Measurements from ENCODE around the gene DIPK1C. TPM values are rescaled to one million over a fixed set of nuclear protein-coding genes. Genes with fewer than 3 reads are reported as not detected.

The DIPK1C gene
- total RNA-seq, 1 experiment from 2014 or later, result not detected

GRCh38 chr18:74456017-74456348 is 1.1 kb downstream of the DIPK1C start:
- in situ Hi-C loops (cut with HindIII; ENCODE audit: low sequenced_read_pairs), result no loop called here
- no peak for DNase-seq (ENCODE audit: low spot score)

- no peak for DNase-seq (ENCODE audit: low spot score)
- in situ Hi-C loops (cut with HindIII; ENCODE audit: low sequenced_read_pairs), result no loop called here
Measured at GRCh38 chr18:74455386-74455785, 1.7 kb downstream of the DIPK1C start.

- peak; percentile 34 for DNase-seq (ENCODE audit: low spot score)
Measured at GRCh38 chr18:74454279-74454751, 2.8 kb downstream of the DIPK1C start.

GRCh38 chr18:74453642-74454198 is 3.4 kb downstream of the DIPK1C start:
- in situ Hi-C loops (cut with HindIII; ENCODE audit: low sequenced_read_pairs), result no loop called here
- no peak for DNase-seq (ENCODE audit: low spot score)

More at GRCh38 chr18:74454279-74454751, 2.8 kb downstream of the DIPK1C start:
- in situ Hi-C loops (cut with HindIII; ENCODE audit: low sequenced_read_pairs), result no loop called here

- DNase-seq (ENCODE audit: low spot score), result no peak
- in situ Hi-C loops (cut with HindIII; ENCODE audit: low sequenced_read_pairs), result no loop called here
Measured at GRCh38 chr18:74453016-74453566, 4.0 kb downstream of the DIPK1C start.

- in situ Hi-C loops (cut with HindIII; ENCODE audit: low sequenced_read_pairs), result no loop called here
- no peak for DNase-seq (ENCODE audit: low spot score)
Measured at GRCh38 chr18:74451148-74451547, 6.0 kb downstream of the DIPK1C start.

GRCh38 chr18:74450626-74451025 is 6.5 kb downstream of the DIPK1C start:
- in situ Hi-C loops (cut with HindIII; ENCODE audit: low sequenced_read_pairs), result no loop called here

GRCh38 chr18:74447404-74448152 is 9.5 kb downstream of the DIPK1C start:
- in situ Hi-C loops (cut with HindIII; ENCODE audit: low sequenced_read_pairs), result no loop called here
- DNase-seq (ENCODE audit: low spot score), result no peak

More at GRCh38 chr18:74450626-74451025, 6.5 kb downstream of the DIPK1C start:
- peak; percentile 7 for DNase-seq (ENCODE audit: low spot score)

GRCh38 chr18:74446631-74447403 is 10.3 kb downstream of the DIPK1C start:
- DNase-seq (ENCODE audit: low spot score), result no peak
- in situ Hi-C loops (cut with HindIII; ENCODE audit: low sequenced_read_pairs), result no loop called here

- in situ Hi-C loops (cut with HindIII; ENCODE audit: low sequenced_read_pairs), result no loop called here
- DNase-seq (ENCODE audit: low spot score), result no peak
Measured at GRCh38 chr18:74446178-74446577, 10.9 kb downstream of the DIPK1C start.

GRCh38 chr18:74445585-74445984 is 11.5 kb downstream of the DIPK1C start:
- in situ Hi-C loops (cut with HindIII; ENCODE audit: low sequenced_read_pairs), result no loop called here
- no peak for DNase-seq (ENCODE audit: low spot score)

GRCh38 chr18:74444104-74444503 is 13.0 kb downstream of the DIPK1C start:
- in situ Hi-C loops (cut with HindIII; ENCODE audit: low sequenced_read_pairs), result no loop called here
- DNase-seq (ENCODE audit: low spot score), result no peak

- DNase-seq (ENCODE audit: low spot score), result no peak
- in situ Hi-C loops (cut with HindIII; ENCODE audit: low sequenced_read_pairs), result no loop called here
Measured at GRCh38 chr18:74440808-74441427, 16.2 kb downstream of the DIPK1C start.

- in situ Hi-C loops (cut with HindIII; ENCODE audit: low sequenced_read_pairs), result no loop called here
- DNase-seq (ENCODE audit: low spot score), result no peak
Measured at GRCh38 chr18:74438091-74438490, 19.0 kb downstream of the DIPK1C start.

- in situ Hi-C loops (cut with HindIII; ENCODE audit: low sequenced_read_pairs), result no loop called here
Measured at GRCh38 chr18:74436158-74436769, 20.8 kb downstream of the DIPK1C start.

GRCh38 chr18:74435740-74436139 is 21.4 kb downstream of the DIPK1C start:
- no peak for DNase-seq (ENCODE audit: low spot score)
- in situ Hi-C loops (cut with HindIII; ENCODE audit: low sequenced_read_pairs), result no loop called here

More at GRCh38 chr18:74436158-74436769, 20.8 kb downstream of the DIPK1C start:
- DNase-seq (ENCODE audit: low spot score), result no peak

- no peak for DNase-seq (ENCODE audit: low spot score)
- in situ Hi-C loops (cut with HindIII; ENCODE audit: low sequenced_read_pairs), result no loop called here
Measured at GRCh38 chr18:74434466-74434865, 22.6 kb downstream of the DIPK1C start.

GRCh38 chr18:74430806-74431571 is 26.1 kb downstream of the DIPK1C start:
- in situ Hi-C loops (cut with HindIII; ENCODE audit: low sequenced_read_pairs), result no loop called here

More at GRCh38 chr18:74430806-74431571, 26.1 kb downstream of the DIPK1C start:
- DNase-seq (ENCODE audit: low spot score), result no peak
